K562 (cell line): ENCODE measurements around the gene MMS19. TPM values are rescaled to one million over a fixed set of nuclear protein-coding genes. Genes with fewer than 3 reads are reported as not detected.
A peak's percentile ranks its signal among the peaks of the same experiment; 100 is the strongest.

Experiments used
- ARID4B ChIP-seq: sonication (generic); formaldehyde crosslinking; IDR thresholded peaks from 2 replicates; pipeline ENCODE4 v1.8.0; 2022; ENCODE audit warnings: mild to moderate bottlenecking, missing genetic modification reagents
- EP400 ChIP-seq: fragments of 450-650 bp; IDR thresholded peaks from 2 replicates; pipeline ENCODE4 v1.6.1; 2017; ENCODE audit warnings: antibody characterized with exemption, mild to moderate bottlenecking, moderate library complexity
- NFIC ChIP-seq: fragments of 450-650 bp; IDR thresholded peaks from 2 replicates; pipeline ENCODE4 v1.6.1; 2017; ENCODE audit warnings: mild to moderate bottlenecking, inconsistent platforms
- NRF1 ChIP-seq, 2 experiments: fragments of 450-650 bp; IDR thresholded peaks in 1 of 2; conservative IDR thresholded peaks in 1 of 2; 2 replicates each; pipeline ENCODE4 v1.6.1; 2014; ENCODE audit warnings: mild to moderate bottlenecking in 2 of 2
- POLR2A ChIP-seq: fragments of 450-650 bp; conservative IDR thresholded peaks from 2 replicates; pipeline ENCODE4 v1.6.1; 2016
- POLR2B ChIP-seq: fragments of 450-650 bp; IDR thresholded peaks from 2 replicates; pipeline ENCODE4 v1.6.1; 2018; ENCODE audit warnings: low read depth; ENCODE audit not compliant: partially characterized antibody
- RAD21 ChIP-seq, 2 experiments: fragments of 250-450 bp in 1 of 2; fragments of 450-650 bp in 1 of 2; sonication (Bioruptor Pico) in 1 of 2; formaldehyde crosslinking in 1 of 2; IDR thresholded peaks in 1 of 2; conservative IDR thresholded peaks in 1 of 2; 2 replicates each; pipeline versions ENCODE4 v1.4.0 to v1.8.0; 2020 to 2022; ENCODE audit warnings: mild to moderate bottlenecking in 2 of 2, moderate library complexity in 1 of 2
- ZNF184 ChIP-seq: sonication (generic); formaldehyde crosslinking; IDR thresholded peaks from 2 replicates; pipeline ENCODE4 v1.5.0; 2020; ENCODE audit warnings: missing genetic modification reagents
- ZNF830 ChIP-seq: fragments of 250-450 bp; sonication (Bioruptor Pico); IDR thresholded peaks from 2 replicates; pipeline ENCODE4 v1.5.0; 2021; ENCODE audit warnings: mild to moderate bottlenecking
- polyA plus RNA-seq, 8 experiments: library from polyadenylated mRNA; depleted of rRNA in 4 of 8; stranded (reverse) in 5 of 8; unstranded in 3 of 8; fragments of >200 nt; fragmentation: Nextera tagmentation in 2 of 8; fragmentation: Illumina TruSeq in 1 of 8; extraction: Ambion mirVana in 2 of 8; extraction: Trizol in 1 of 8; gene quantifications; 2 replicates each; pipeline versions ENCODE4 v1.2.1 to v1.2.3, GENCODE V29; 2011 to 2014; ENCODE audit warnings: inconsistent platforms in 1 of 8, missing spikeins in 1 of 8
- total RNA-seq, 7 experiments: library from RNA; depleted of rRNA in 6 of 7; stranded (reverse); fragments of >200 nt in 6 of 7; fragmentation: Illumina TruSeq in 2 of 7; extraction: Trizol in 2 of 7; gene quantifications; 2 replicates each; pipeline versions ENCODE4 v1.2.1 to v1.2.3, GENCODE V29; 2011 to 2021; ENCODE audit warnings: low replicate concordance in 1 of 7
- TF ChIP-seq, protein P1 (sequence below): fragments of 200-800 bp; sonication (Bioruptor generic); IDR thresholded peaks from 2 replicates; pipeline ENCODE4 v1.6.1; 2017; ENCODE audit warnings: missing genetic modification characterization, missing compliant biosample characterization
- TF ChIP-seq, protein P2 (sequence below): fragments of 250-450 bp; sonication (Bioruptor Pico); IDR thresholded peaks from 2 replicates; pipeline ENCODE4 v1.4.0; 2020
- TF ChIP-seq, protein P3 (sequence below): fragments of 450-650 bp; formaldehyde crosslinking; IDR thresholded peaks from 2 replicates; pipeline ENCODE4 v1.4.0; 2020; ENCODE audit warnings: mild to moderate bottlenecking, moderate library complexity

Gene MMS19
- total and polyA plus RNA-seq, 9 of the 15 experiments (the other 6 are each of a cell fraction or from before 2014, with no cell fraction given): 40.1 to 110 (median 62.9) TPM

DNA sequence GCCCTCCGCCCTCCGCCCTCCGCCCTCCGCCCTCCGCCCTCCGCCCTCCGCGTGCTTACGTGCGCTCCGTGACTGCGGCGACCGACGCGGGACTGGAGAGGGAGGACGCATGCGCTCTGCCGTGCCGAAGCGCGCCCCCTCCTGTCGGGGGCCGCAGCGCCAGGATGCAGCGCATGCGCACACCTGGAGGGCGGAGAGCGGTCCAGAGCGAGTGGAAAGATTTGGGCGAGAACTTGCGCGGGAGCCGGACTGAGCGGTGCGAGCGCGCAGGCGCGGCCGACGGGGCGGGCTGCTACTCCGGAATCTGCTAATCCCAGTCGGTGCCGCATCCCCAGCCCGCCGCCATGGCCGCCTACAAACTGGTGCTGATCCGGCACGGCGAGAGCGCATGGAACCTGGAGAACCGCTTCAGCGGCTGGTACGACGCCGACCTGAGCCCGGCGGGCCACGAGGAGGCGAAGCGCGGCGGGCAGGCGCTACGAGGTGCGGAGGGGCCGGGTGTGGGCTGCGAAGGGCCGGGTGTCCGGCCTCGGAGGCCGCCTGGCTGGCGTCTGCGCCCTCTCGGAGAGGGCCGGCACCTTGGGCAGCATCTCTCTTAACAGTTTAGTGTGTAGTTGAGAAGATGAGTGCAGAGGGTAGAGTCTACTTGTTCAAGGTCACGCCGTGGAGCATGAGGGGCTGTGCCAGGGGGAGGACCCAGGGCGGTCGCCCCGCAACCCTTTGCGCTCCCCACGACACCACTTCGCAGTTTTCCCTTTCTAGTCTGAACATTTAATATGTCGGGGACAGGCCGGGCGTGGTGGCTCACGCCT lies 72.1 kb downstream of the MMS19 start, which contains the start of gene PGAM1 (continued):
- TF ChIP-seq RAD21 (CRISPR knock-in tag; conservative IDR thresholded peaks at IDR 0.05 in 1 of 2, IDR thresholded peaks at IDR 0.05 in 1 of 2) (0 out of 4 replicates have a peak, but pooled peaks of 1 of the 2 experiments have one; percentile 5), ARID4B (CRISPR knock-in tag) (0 out of 2 replicates have a peak, but pooled peaks have one; percentile 41), POLR2A (peak; percentile 85), EP400 (peak; percentile 59; the same call in 1 of the 2 replicates), NFIC (peak; percentile 40), NRF1 (conservative IDR thresholded peaks at IDR 0.05 in 1 of 2, IDR thresholded peaks at IDR 0.05 in 1 of 2) (peak; percentile 96 to 97), ZNF184 (CRISPR knock-in tag) (no peak), POLR2B (peak; percentile 76), ZNF830 (no peak)
- TF ChIP-seq, protein P1, sequence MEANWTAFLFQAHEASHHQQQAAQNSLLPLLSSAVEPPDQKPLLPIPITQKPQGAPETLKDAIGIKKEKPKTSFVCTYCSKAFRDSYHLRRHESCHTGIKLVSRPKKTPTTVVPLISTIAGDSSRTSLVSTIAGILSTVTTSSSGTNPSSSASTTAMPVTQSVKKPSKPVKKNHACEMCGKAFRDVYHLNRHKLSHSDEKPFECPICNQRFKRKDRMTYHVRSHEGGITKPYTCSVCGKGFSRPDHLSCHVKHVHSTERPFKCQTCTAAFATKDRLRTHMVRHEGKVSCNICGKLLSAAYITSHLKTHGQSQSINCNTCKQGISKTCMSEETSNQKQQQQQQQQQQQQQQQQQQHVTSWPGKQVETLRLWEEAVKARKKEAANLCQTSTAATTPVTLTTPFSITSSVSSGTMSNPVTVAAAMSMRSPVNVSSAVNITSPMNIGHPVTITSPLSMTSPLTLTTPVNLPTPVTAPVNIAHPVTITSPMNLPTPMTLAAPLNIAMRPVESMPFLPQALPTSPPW (CRISPR knock-in tag): peak; percentile 79
- TF ChIP-seq, protein P2, sequence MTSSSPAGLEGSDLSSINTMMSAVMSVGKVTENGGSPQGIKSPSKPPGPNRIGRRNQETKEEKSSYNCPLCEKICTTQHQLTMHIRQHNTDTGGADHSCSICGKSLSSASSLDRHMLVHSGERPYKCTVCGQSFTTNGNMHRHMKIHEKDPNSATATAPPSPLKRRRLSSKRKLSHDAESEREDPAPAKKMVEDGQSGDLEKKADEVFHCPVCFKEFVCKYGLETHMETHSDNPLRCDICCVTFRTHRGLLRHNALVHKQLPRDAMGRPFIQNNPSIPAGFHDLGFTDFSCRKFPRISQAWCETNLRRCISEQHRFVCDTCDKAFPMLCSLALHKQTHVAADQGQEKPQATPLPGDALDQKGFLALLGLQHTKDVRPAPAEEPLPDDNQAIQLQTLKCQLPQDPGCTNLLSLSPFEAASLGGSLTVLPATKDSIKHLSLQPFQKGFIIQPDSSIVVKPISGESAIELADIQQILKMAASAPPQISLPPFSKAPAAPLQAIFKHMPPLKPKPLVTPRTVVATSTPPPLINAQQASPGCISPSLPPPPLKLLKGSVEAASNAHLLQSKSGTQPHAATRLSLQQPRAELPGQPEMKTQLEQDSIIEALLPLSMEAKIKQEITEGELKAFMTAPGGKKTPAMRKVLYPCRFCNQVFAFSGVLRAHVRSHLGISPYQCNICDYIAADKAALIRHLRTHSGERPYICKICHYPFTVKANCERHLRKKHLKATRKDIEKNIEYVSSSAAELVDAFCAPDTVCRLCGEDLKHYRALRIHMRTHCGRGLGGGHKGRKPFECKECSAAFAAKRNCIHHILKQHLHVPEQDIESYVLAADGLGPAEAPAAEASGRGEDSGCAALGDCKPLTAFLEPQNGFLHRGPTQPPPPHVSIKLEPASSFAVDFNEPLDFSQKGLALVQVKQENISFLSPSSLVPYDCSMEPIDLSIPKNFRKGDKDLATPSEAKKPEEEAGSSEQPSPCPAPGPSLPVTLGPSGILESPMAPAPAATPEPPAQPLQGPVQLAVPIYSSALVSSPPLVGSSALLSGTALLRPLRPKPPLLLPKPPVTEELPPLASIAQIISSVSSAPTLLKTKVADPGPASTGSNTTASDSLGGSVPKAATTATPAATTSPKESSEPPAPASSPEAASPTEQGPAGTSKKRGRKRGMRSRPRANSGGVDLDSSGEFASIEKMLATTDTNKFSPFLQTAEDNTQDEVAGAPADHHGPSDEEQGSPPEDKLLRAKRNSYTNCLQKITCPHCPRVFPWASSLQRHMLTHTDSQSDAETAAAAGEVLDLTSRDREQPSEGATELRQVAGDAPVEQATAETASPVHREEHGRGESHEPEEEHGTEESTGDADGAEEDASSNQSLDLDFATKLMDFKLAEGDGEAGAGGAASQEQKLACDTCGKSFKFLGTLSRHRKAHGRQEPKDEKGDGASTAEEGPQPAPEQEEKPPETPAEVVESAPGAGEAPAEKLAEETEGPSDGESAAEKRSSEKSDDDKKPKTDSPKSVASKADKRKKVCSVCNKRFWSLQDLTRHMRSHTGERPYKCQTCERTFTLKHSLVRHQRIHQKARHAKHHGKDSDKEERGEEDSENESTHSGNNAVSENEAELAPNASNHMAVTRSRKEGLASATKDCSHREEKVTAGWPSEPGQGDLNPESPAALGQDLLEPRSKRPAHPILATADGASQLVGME (CRISPR knock-in tag): peak; percentile 63; the same call in 1 of the 2 replicates
- TF ChIP-seq, protein P3, sequence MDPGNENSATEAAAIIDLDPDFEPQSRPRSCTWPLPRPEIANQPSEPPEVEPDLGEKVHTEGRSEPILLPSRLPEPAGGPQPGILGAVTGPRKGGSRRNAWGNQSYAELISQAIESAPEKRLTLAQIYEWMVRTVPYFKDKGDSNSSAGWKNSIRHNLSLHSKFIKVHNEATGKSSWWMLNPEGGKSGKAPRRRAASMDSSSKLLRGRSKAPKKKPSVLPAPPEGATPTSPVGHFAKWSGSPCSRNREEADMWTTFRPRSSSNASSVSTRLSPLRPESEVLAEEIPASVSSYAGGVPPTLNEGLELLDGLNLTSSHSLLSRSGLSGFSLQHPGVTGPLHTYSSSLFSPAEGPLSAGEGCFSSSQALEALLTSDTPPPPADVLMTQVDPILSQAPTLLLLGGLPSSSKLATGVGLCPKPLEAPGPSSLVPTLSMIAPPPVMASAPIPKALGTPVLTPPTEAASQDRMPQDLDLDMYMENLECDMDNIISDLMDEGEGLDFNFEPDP: no peak
